ENCODE data around the gene SULT1A1.
"Not testable (repeated sequence)": the region's sequence is repeated elsewhere in the genome, so short reads cannot be mapped to it uniquely, and the experiment has no call there.

The SULT1A1 gene

DNA sequence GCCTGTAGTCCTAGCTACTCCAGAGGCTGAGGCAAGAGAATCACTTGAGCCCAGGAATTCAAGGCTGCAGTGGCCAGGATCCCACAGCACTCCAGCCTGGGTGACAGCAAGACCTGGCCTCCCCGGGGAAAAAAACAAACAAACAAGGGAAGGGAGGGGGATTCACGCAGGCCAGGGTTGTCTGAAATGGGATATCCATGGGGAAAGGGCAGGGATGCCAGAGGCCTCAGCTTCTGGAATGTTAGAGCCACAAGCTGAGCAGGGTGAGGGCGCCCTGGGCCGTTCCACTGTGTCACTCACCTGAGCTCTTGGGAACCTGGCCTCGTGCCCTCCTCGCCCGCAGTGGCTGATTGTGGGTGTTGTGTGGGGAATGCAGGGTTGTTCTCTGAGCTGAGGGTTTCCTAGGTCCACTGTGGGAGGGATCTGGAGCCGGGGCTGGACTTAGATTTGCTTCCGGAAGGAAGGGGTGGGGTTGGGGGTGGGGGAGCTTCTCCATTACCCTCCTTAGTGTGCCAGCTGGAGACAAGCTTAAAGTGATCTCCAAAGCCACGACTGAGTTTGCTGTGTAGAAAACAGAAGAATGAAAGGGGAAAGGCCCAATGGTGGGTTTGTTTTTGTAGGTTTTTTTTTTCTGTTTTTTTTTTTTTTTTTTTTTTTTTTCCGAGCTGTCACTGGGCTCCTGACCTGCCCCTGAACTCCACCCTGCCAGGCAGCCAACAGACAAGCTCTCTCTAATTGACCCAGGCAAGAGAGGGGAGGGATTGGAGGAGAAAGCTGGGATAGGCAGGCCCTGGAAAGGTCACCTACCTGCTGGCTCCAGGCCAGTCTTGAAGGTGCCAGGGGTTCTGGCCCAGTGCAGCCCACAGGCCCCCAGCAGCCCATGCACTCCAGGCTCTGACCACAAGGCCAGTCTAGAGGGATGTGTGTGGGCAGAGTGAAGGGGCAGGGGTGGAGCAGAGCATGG lies at the start of gene SULT1A1:
Gene SULT1A1 (minus strand): TSS at position 414 of the 964 bp plus-strand sequence. CDS start 1,189 bp downstream, outside the sequence.
- no peak for DNase-seq (ENCODE audit: low read depth)

- not testable (repeated sequence) for DNase-seq (ENCODE audit: low read depth)
Observed at GRCh38 chr16:28639959-28640358, 30.1 kb upstream of the SULT1A1 start.

- not testable (repeated sequence) for DNase-seq (ENCODE audit: low read depth)
Observed at GRCh38 chr16:28638359-28638758, 28.5 kb upstream of the SULT1A1 start.

DNA sequence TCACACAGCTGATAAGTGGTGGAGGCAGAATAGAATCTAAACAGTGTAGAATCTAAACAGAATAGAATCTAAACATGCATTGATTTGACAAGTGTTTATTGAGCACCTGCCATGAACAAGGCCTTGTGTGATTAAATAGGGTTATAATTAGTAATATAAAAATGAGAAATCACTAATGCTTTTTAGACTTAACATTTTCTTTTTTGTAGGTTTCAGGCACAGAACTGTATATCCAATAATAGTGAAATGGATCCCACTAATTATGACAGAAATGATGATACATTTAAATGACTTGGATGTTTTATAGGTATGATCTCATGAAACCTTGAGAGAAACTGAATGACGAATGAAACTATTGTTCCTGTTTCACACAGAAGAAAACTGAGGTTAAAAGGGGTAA lies 27.9 kb upstream of the SULT1A1 start, which contains the start of gene NPIPB8:
Gene NPIPB8 (plus strand): TSS at position 301 of the 400 bp plus-strand sequence. CDS start 296 bp downstream, outside the sequence.
- DNase-seq (ENCODE audit: low read depth): not testable (repeated sequence)

DNA sequence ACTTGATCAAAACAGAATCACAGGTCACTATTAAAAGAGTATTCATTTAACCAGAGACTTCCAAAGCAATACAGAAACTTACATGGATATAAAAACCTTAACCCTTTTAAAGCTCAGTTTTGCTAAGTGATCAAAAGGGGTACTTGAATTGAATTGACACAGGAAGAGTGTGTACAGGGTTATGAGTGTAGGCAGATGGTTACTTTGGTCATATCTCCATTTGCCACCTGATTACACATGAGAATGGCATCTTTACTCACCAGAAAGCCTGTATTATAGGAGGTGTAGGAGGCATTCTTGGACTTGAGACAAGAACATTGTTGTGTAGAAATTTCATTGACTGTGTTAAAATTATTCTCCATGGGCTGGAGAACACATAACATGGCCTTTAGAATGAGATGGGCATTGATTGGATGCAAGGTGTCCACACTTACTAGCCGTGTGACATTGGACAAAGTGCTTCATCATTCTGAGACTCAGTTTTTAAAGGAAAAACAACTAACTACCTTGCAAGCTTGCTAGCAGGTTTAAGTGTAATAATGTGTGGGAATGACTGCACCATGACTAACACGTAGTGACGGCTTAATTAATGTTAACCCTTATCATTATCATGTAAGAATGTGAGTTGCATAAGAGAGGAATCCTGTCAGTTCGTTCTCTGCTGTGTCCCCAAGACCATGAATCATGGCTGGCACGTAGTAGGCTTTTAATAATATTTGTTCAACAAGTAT lies 26.4 kb upstream of the SULT1A1 start:
- DNase-seq (ENCODE audit: low read depth): peak; percentile 66

GRCh38 chr16:28630905-28631304 lies 21.1 kb upstream of the SULT1A1 start:
- not testable (repeated sequence) for DNase-seq (ENCODE audit: low read depth)

- DNase-seq (ENCODE audit: low read depth): no peak
Observed at GRCh38 chr16:28623172-28623711, 13.4 kb upstream of the SULT1A1 start.

- not testable (repeated sequence) for DNase-seq (ENCODE audit: low read depth)
Observed at GRCh38 chr16:28622532-28623171, 12.8 kb upstream of the SULT1A1 start.

GRCh38 chr16:28621481-28622155 lies 11.8 kb upstream of the SULT1A1 start:
- no peak for DNase-seq (ENCODE audit: low read depth)

DNA sequence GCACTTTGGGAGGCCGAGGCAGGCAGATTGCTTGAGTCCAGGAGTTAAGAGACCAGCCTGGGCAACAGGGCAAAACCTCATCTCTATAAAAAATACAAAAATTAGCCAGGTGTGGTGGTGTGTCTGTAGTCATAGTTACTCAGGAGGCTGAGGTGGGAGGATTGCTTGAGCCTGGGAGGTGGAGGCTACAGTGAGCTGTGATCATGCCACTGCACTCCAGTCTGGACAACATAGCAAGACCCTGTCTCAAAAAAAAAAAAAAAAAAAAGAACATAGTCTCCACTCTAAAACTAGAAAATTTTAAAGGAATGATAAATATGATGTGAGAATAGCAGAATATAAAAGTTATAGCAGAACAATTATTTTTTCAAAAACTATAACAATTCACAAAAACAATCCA lies 10.5 kb upstream of the SULT1A1 start:
- DNase-seq (ENCODE audit: low read depth): not testable (repeated sequence)

- DNase-seq (ENCODE audit: low read depth): peak; percentile 51
Observed at GRCh38 chr16:28617874-28618273, 8.0 kb upstream of the SULT1A1 start.

DNA sequence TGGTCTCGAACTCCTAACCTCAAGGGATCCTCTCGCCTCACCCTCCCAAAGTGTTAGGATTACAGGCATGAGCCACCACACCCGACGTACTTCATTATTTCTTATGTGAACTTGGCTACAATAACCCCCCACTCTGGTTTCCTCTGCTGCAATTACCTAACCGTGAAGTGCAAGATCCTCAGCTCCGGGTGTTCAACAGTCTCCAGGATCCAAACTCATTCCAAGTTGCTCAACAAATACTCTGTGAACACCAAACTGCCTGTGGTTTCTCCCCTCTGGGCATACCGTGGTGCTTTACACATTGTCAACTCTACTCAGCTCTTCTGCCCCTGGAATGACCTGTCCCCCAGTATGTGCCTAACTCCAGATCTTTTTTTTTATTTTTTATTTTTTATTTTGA lies 6.8 kb upstream of the SULT1A1 start:
- no peak for DNase-seq (ENCODE audit: low read depth)

DNA sequence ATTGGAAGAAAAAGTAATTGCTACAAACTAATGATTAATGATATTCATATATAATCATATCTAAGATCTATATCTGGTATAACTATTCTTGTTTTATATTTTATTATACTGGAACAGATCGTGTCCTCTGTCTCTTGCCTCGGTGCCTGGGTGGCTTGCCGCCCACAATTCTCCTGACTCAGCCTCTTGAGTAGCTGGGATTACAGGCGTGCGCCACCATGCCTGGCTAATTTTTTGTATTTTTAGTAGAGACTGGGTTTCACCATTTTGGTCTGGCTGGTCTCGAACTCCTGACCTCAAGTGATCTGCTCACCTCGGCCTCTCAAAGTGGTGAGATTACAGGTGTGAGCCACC lies 6.4 kb upstream of the SULT1A1 start:
- DNase-seq (ENCODE audit: low read depth): not testable (repeated sequence)

DNA sequence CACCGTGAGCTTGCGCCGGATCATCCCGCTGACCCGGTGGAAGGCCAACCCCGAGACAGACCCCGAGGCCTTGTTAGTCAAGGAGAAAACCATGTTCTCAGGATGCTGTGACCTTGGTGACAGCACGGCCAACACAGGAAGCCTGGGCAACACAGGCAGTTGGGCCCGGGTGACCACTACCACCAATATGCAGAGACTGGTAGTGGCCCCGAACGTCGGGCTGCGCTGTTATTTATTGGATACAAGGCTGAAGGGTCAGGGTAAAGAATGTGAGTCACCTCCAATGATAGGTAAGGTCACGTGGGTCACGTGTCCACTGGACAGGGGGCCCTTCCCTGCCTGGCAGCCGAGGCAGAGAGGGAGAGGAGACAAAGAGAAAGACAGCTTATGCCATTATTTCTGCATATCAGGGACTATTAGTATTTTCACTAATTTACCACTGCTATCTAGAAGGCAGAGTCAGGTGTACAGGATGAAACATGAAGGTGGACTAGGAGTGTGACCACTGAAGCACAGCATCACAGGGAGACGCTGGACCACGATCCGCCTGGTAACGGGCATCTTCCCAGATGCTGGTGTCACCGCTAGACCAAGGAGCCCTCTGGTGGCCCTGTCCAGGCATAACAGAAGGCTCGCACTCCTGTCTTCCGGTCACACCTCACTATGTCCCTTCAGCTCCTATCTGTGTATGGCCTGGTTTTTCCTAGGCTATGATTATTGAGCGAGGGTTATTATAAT lies 5.8 kb upstream of the SULT1A1 start:
- peak; percentile 43 for DNase-seq (ENCODE audit: low read depth)

DNA sequence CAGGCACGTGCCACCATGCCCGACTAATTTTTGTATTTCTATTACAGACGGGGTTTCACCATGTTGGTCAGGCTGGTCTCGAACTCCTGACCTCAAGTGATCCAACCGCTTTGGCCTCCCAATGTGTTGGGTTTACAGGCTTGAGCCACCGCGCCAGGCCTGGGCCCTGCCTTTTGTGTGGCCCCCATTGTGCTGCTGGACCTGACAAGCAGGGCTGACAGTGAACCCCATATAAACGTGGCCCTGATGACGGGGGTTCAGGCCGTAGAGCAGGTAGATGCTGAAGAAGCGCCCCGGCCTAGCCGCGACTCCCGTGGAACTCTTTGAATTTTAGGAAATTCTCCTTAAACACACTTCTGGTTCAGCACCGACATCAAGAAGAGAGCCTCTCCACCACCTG lies 4.7 kb upstream of the SULT1A1 start:
- DNase-seq (ENCODE audit: low read depth): not testable (repeated sequence)

GRCh38 chr16:28613912-28614311 lies 4.1 kb upstream of the SULT1A1 start:
- not testable (repeated sequence) for DNase-seq (ENCODE audit: low read depth)

GRCh38 chr16:28612359-28613280 lies 2.8 kb upstream of the SULT1A1 start:
- not testable (repeated sequence) for DNase-seq (ENCODE audit: low read depth)

DNA sequence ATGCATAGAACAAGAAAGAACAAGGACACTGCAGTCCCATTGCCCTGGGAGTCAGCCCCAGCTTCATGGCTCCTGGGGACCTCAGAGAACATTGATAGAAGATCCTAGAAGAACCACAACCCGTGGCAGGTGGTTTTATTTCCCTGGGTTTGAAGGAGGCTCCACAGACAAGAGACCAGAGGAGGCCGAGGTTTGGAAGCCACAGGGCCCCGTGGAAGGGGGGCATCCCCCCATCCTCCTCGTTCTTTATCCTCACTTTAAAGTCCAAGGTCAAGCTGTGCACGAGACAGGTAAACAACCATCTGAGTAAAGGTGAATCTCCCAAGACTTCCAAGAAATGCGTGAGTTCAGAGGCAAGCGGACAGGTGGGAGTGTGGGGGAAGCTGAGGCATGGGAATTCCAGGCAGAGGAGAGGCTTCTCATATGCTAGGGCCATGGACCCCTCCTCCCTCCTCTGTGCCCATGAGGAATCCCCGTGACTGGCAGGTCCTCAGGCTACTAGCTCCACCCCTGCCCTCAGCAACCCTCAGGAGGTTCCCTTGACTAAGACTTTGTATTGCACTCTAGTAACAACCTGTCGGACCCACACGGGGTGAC lies 849 bp upstream of the SULT1A1 start:
- DNase-seq (ENCODE audit: low read depth): no peak
